ENCODE results near the gene PRSS56. TPM values are rescaled to one million over a fixed set of nuclear protein-coding genes. Genes with fewer than 3 reads are reported as not detected.
"Not testable (repeated sequence)": the region's sequence is repeated elsewhere in the genome, so short reads cannot be mapped to it uniquely, and the experiment has no call there.

Gene PRSS56
- total and polyA plus RNA-seq, 5 donors, result 0.05 to 0.11 TPM; not detected in 3

DNA sequence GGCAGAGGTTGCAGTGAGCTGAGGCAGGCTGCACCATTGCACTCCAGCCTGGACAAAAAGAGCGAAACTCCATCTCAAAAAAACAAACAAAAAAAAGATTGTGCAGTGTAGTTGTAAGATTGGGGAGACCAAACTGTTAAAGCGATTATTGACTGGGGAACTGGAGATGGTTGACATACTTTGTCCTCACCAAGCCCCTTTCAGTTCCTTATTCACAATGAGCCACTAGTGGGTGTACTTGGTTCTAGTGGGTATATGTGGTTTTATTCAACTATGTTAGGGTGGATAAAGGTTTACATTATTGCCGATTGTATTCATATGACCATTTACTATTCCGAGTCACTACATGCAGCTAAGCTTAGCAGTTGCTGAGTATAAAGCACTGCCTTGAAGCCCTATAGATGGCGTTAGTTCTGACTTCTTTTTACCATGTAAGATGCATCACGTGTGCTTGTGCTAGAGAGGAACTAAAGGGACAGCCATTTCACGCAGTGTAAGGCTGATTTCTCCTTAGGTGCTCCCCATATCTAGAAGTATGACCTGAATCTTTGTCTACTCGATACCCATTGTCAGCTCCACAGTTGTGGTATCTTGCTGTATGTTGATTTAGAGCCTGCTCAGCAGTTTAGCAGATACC, 42.4 kb downstream of the PRSS56 start:
- Histone ChIP-seq H3K4me1 (ENCODE audit: control insufficient read depth, insufficient read depth, low read length) (no peaks in the 10 kb centered on the region), H3K27me3 (ENCODE audit: control insufficient read depth, insufficient read depth) (no peaks in the 10 kb centered on the region), H3K9me3 (ENCODE audit: control insufficient read depth, low read length) (no peaks in the 10 kb centered on the region), H3K4me3 (ENCODE audit: low read length) (no peak overlapping the region), H3K27ac (ENCODE audit: low read length) (no peak overlapping the region)
- intact Hi-C loops (cut with DNase I), result no loop called here
- no peak for DNase-seq
- WGBS, result 89% methylated on average over 8 of the region's 8 CpGs
- ATAC-seq, result no peak

DNA sequence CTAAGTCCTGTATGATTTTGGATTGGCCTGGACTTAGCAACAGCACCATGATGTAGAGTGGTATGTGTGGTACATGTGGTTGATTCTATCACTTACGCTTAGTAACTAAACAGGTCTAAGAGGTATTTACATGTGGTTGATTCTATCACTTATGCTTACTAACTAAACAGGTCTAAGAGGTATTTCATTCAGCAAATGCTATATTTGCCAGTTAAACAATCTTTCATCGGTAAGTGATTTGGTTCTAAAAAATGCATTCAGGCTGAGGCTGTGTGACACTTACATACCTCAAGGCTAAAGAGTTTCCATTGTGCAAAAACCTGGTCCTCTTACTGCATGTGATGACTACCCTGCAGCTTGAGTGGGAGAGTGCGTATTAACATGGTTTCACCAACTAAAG, 43.4 kb downstream of the PRSS56 start:
- WGBS, result 65% methylated on average over 3 of the region's 3 CpGs
- Histone ChIP-seq H3K27me3 (ENCODE audit: control insufficient read depth, insufficient read depth) (no peaks in the 10 kb centered on the region), H3K4me3 (ENCODE audit: low read length) (no peak overlapping the region), H3K4me1 (ENCODE audit: control insufficient read depth, insufficient read depth, low read length) (no peaks in the 10 kb centered on the region), H3K27ac (ENCODE audit: low read length) (no peak overlapping the region), H3K9me3 (ENCODE audit: control insufficient read depth, low read length) (no peaks in the 10 kb centered on the region)
- no peak for DNase-seq
- intact Hi-C loops (cut with DNase I), result no loop called here
- no peak for ATAC-seq

DNA sequence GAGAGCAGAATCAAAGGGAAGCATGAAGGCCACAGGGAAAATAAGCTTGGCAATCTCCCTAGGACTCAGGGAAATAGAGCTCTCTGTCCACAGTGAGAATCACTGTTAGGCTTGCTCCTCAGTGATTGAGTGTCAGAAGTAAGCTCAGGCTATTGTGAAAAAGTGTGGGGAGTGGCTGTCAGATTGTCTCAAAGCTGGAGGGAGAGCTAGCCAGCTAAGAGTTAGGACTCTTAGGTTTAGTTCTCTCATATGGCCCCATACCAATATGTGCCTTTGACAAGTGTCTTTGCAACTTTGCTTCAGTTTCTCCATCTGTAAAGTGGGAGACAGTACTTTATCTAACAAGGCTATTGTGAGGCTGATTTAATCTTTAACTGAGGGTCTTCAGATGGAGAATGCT, 47.5 kb downstream of the PRSS56 start:
- Histone ChIP-seq H3K4me3 (ENCODE audit: low read length) (no peak overlapping the region), H3K27ac (ENCODE audit: low read length) (no peak overlapping the region), H3K27me3 (ENCODE audit: control insufficient read depth, insufficient read depth) (no peaks in the 10 kb centered on the region), H3K9me3 (ENCODE audit: control insufficient read depth, low read length) (no peaks in the 10 kb centered on the region), H3K4me1 (ENCODE audit: control insufficient read depth, insufficient read depth, low read length) (no peaks in the 10 kb centered on the region)
- intact Hi-C loops (cut with DNase I), result no loop called here
- no peak for DNase-seq
- no peak for ATAC-seq

DNA sequence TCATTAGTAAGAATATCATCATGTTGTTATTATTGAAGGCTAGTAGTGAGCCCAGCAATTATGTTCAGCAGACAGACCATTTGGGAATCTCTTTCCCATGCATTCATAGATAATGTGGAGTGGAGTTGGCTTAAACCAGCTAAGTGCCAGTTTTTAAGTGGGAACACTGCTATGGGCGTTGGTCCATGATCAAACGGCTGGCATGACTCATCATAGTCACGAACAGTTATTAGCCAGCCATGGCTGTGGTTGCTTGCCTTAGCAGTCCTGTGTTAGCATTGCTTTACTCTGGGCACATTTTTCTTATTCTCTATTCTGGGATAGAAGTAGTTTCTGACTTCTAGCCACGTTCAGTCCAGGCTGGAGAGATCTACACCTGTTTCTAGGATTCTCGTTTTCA, 48.0 kb downstream of the PRSS56 start:
- Histone ChIP-seq H3K27me3 (ENCODE audit: control insufficient read depth, insufficient read depth) (no peaks in the 10 kb centered on the region), H3K4me3 (ENCODE audit: low read length) (no peak overlapping the region), H3K4me1 (ENCODE audit: control insufficient read depth, insufficient read depth, low read length) (no peaks in the 10 kb centered on the region), H3K9me3 (ENCODE audit: control insufficient read depth, low read length) (no peaks in the 10 kb centered on the region), H3K27ac (ENCODE audit: low read length) (no peak overlapping the region)
- DNase-seq, result no peak
- 64% methylated on average over 5 of the region's 5 CpGs for WGBS
- intact Hi-C loops (cut with DNase I), result no loop called here
- peak; percentile 51 to 63 for ATAC-seq

DNA sequence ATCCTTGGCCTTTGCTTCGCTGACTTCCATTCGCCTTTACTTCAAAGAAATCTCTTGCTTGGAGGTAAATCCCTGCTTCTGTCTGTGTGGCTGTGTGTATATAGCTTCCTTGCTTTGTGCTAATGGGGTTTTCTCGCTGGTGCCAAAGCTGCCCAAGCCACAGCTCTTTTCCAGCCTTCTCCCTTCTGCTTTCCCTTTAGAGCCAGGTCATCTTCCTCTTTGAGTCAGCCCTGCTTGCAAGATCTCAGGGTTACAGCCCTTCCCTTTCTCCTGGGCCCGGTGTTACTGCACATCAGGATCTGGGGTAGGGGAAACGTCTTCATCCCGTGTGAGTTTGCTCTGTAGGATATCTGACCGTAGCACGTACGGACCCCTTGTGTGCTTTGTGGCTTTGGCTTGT, 49.4 kb downstream of the PRSS56 start:
- no peak overlapping the region for H3K27ac ChIP-seq (ENCODE audit: low read length)
- no peaks in the 10 kb centered on the region for H3K4me1 ChIP-seq (ENCODE audit: control insufficient read depth, insufficient read depth, low read length)
- no peak for DNase-seq
- intact Hi-C loops (cut with DNase I), result no loop called here
- H3K4me3 ChIP-seq (ENCODE audit: low read length), result no peak overlapping the region
- H3K9me3 ChIP-seq (ENCODE audit: control insufficient read depth, low read length), result no peaks in the 10 kb centered on the region
- no peak for ATAC-seq
- 94% methylated on average over 9 of the region's 9 CpGs for WGBS
- no peaks in the 10 kb centered on the region for H3K27me3 ChIP-seq (ENCODE audit: control insufficient read depth, insufficient read depth)

DNA sequence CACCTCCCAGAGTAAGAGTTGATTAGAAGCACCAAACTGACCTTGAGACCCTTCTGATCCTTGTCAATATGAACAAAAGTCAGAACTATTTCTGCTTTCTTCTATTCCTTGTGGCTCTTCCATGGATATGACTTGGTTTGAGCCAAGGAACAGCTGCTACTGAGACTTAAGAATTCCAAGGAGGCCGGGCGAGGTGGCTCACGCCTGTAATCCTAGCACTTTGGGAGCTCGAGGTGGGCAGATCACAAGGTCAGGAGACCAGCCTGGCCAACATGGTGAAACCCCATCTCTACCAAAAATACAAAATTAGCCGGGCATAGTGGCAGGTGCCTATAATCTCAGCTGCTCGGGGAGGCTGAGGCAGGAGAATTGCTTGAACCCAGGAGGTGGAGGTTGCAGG, 50.3 kb downstream of the PRSS56 start:
- H3K4me1 ChIP-seq (ENCODE audit: control insufficient read depth, insufficient read depth, low read length); H3K9me3 ChIP-seq (ENCODE audit: control insufficient read depth, low read length); ATAC-seq; H3K4me3 ChIP-seq (ENCODE audit: low read length); DNase-seq; H3K27ac ChIP-seq (ENCODE audit: low read length); H3K27me3 ChIP-seq (ENCODE audit: control insufficient read depth, insufficient read depth); intact Hi-C loops (cut with DNase I): not testable (repeated sequence)
- WGBS, result 94% methylated on average over 6 of the region's 6 CpGs

DNA sequence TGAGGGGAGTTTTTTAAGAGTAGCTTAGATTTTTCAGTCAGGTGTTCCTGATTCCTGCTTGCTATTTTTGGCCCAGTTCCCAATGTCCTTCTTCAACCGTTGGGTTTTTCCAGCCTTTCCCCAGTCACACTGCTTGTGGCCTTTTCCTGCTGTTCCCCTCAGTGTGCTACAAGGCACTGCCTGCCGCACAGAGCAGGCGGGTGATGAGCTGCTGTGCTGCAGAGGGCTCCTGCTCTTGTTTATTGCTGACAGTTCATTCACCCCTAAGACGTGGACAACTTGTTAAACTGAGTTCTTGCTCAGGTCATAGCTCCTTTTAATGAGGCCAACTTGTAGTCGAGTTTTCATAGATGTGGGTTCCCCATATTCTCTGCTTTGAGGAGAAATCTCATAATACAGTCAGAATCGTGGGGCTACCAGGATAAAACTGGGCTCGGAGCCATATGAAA, 50.9 kb downstream of the PRSS56 start:
- intact Hi-C loops (cut with DNase I), result no loop called here
- Histone ChIP-seq H3K27me3 (ENCODE audit: control insufficient read depth, insufficient read depth) (no peaks in the 10 kb centered on the region), H3K4me3 (ENCODE audit: low read length) (no peak overlapping the region), H3K4me1 (ENCODE audit: control insufficient read depth, insufficient read depth, low read length) (no peaks in the 10 kb centered on the region), H3K9me3 (ENCODE audit: control insufficient read depth, low read length) (no peaks in the 10 kb centered on the region), H3K27ac (ENCODE audit: low read length) (no peak overlapping the region)
- ATAC-seq (no peak), DNase-seq (no peak)
- 66% methylated on average over 7 of the region's 7 CpGs for WGBS

DNA sequence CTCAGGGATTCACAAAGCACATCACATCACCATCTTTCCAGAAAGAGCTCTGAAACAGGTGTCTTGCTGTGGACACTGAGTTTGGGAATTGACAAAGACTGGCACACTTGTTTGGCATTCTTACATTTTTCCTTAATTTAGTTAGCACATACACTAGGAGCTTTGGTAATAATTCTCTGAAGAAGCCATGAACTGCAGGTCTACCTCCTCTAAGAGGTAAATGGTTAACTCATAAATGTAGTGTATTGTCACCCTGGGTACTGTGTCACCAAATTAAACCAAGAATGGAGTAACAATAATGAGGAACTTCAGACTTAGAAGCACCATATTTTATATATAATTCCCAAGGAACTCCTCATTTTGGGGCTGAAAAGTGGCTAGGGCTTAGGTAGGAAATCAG, 52.9 kb downstream of the PRSS56 start:
- DNase-seq, result no peak
- Histone ChIP-seq H3K27me3 (ENCODE audit: control insufficient read depth, insufficient read depth) (no peaks in the 10 kb centered on the region), H3K9me3 (ENCODE audit: control insufficient read depth, low read length) (no peaks in the 10 kb centered on the region), H3K4me1 (ENCODE audit: control insufficient read depth, insufficient read depth, low read length) (no peaks in the 10 kb centered on the region), H3K27ac (ENCODE audit: low read length) (no peak overlapping the region), H3K4me3 (ENCODE audit: low read length) (no peak overlapping the region)
- no peak for ATAC-seq
- intact Hi-C loops (cut with DNase I), result no loop called here

DNA sequence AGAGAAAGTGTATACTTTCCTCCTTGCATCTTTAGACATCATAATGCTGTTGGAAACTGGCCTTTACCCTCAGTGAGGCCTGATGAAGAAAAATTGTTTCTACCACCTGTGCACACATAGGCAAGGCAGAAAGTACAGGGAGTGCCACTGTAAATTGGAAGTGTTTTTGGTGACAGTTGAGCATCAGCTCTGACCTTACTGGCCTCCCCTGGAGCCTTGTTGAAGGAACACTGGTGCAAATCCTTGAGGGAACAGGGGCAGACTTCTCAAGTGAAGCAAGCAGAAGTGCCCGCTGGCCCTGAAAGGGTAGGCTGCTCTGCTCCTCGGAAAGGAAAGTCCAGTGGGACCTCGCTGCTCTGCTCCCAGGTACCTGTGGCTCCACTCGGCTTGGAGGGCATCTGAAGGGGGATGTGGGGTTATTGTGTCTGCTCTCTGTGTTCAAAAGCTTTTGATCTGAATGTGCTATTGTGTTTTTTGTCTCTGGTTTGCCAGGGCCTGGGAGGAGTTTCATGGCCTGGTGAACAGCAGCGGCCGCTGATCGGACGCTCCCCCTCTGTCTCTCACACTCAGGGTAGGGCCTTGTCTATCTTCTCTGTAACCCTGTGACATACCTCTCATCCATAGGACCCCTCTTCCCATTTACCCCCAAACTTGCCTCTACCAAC, 53.7 kb downstream of the PRSS56 start:
- 95% methylated on average over 8 of the region's 8 CpGs for WGBS
- H3K4me1 ChIP-seq (ENCODE audit: control insufficient read depth, insufficient read depth, low read length), result no peaks in the 10 kb centered on the region
- DNase-seq, result no peak
- intact Hi-C loops (cut with DNase I), result no loop called here
- no peaks in the 10 kb centered on the region for H3K9me3 ChIP-seq (ENCODE audit: control insufficient read depth, low read length)
- ATAC-seq, result no peak
- H3K27ac ChIP-seq (ENCODE audit: low read length), result no peak overlapping the region
- H3K27me3 ChIP-seq (ENCODE audit: control insufficient read depth, insufficient read depth), result no peaks in the 10 kb centered on the region
- H3K4me3 ChIP-seq (ENCODE audit: low read length), result no peak overlapping the region

DNA sequence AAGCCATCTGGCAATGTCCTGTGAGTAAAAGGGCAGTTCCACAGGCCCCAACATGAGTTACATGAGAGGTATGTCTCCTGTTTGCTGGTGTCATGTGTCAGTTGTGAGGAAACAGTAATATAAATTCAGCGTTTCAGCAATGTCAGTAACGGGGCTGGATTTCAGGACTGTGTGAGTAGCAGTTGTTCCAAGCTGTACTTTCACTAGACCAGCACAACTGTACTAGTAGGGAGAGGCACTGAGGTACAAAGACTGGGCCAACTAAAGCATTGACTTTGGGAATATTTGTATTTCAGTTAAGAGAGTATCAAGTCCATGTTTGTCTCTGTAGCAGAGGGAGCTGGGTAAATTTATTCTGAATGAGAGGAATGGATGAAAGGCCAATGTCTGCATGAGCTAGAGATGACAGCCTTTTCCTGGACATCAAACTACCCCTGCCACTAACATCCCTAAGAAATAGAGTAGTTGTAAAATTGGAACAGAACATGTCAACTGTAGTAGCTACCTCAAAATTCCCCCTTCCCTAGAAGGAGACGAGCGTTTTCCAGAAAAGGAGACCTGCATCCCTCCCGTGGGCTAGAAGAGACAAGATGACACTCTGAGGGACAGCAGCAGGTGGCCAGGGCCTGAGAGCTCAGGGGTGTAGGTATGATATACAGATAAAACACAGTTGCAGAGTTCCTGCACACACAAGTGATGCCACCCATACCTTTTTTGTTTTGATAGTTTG, 54.7 kb downstream of the PRSS56 start:
- Histone ChIP-seq H3K4me1 (ENCODE audit: control insufficient read depth, insufficient read depth, low read length) (no peaks in the 10 kb centered on the region), H3K9me3 (ENCODE audit: control insufficient read depth, low read length) (no peaks in the 10 kb centered on the region), H3K4me3 (ENCODE audit: low read length) (no peak overlapping the region), H3K27me3 (ENCODE audit: control insufficient read depth, insufficient read depth) (no peaks in the 10 kb centered on the region), H3K27ac (ENCODE audit: low read length) (no peak overlapping the region)
- WGBS, result 95% methylated on average over 5 of the region's 5 CpGs
- DNase-seq (no peak), ATAC-seq (no peak)
- intact Hi-C loops (cut with DNase I), result no loop called here
